SK-N-SH (cell line): ENCODE data around the gene SOAT2. TPM values are rescaled to one million over a fixed set of nuclear protein-coding genes. Genes with fewer than 3 reads are reported as not detected.

Experiments
- CTCF ChIA-PET: fragments of 300-600, 350-600 bp; formaldehyde crosslinking; extraction: SDS; loops from one replicate; lab custom pipeline; 2021; lab: Yijun Ruan, JAX
- POLR2A ChIA-PET: fragments of 350-600 bp; sonication (Branson Sonifier 250); formaldehyde crosslinking; extraction: SDS; loops from one replicate; lab custom pipeline; 2020; ENCODE audit warnings: antibody characterized with exemption, inconsistent platforms; lab: Yijun Ruan, JAX
- DNase-seq: peaks from one replicate; pipeline ENCODE4 v3.0.0; 2012
- H2AFZ ChIP-seq: fragments of 200-600 bp; sonication (generic); 2 replicates; pipeline ENCODE4 v1.8.1; 2016; ENCODE audit warnings: antibody characterized with exemption, mild to moderate bottlenecking, low read depth
- H3F3A ChIP-seq: fragments of 200-600 bp; sonication (generic); replicated peaks from 2 replicates; pipeline ENCODE3; 2016; ENCODE audit warnings: antibody characterized with exemption, mild to moderate bottlenecking; ENCODE audit not compliant: insufficient read depth
- H3K27ac ChIP-seq, 2 experiments: fragments of 200-500 bp in 1 of 2; fragments of 200-600 bp in 1 of 2; sonication (Bioruptor generic) in 1 of 2; sonication (generic), shearing (Covaris generic) in 1 of 2; 2 replicates each; pipeline versions ENCODE4 v1.5.1 to v1.6.1; 2014 to 2016; ENCODE audit warnings: low read depth in 2 of 2, inconsistent platforms in 1 of 2, low read length in 1 of 2, mild to moderate bottlenecking in 1 of 2, mixed read lengths in 1 of 2
- H3K27me3 ChIP-seq: fragments of 200-600 bp; sonication (generic), shearing (Covaris generic); 2 replicates; pipeline ENCODE4 v1.6.1; 2016; ENCODE audit warnings: mixed run types; ENCODE audit not compliant: insufficient read depth
- H3K36me3 ChIP-seq, 2 experiments: fragments of 200-500 bp in 1 of 2; fragments of 200-600 bp in 1 of 2; sonication (Bioruptor generic) in 1 of 2; sonication (generic) in 1 of 2; replicated peaks in 1 of 2; 2 replicates each; pipeline versions ENCODE3 to v1.5.1; 2014 to 2016; ENCODE audit warnings: low read length in 1 of 2, mild to moderate bottlenecking in 1 of 2; ENCODE audit not compliant: insufficient read depth in 2 of 2, control insufficient read depth in 1 of 2
- H3K4me1 ChIP-seq, 2 experiments: fragments of 200-500 bp in 1 of 2; fragments of 200-600 bp in 1 of 2; sonication (Bioruptor generic) in 1 of 2; sonication (generic), shearing (Covaris generic) in 1 of 2; 2 replicates each; pipeline versions ENCODE4 v1.5.1 to v1.6.1; 2014 to 2016; ENCODE audit warnings: low read depth in 1 of 2, low read length in 1 of 2, mixed run types in 1 of 2; ENCODE audit not compliant: insufficient read depth in 2 of 2, control insufficient read depth in 1 of 2
- H3K4me2 ChIP-seq: fragments of 200-600 bp; sonication (generic), shearing (Covaris generic); 2 replicates; pipeline ENCODE4 v1.6.1; 2017; ENCODE audit warnings: mixed run types
- H3K4me3 ChIP-seq, 2 experiments: fragments of 200-500 bp in 1 of 2; fragments of 200-600 bp in 1 of 2; sonication (Bioruptor generic) in 1 of 2; sonication (generic), shearing (Covaris generic) in 1 of 2; 2 replicates each; pipeline versions ENCODE4 v1.5.1 to v1.8.1; 2014 to 2016; ENCODE audit warnings: low read depth in 2 of 2, inconsistent platforms in 1 of 2, low read length in 1 of 2, mild to moderate bottlenecking in 1 of 2, mixed read lengths in 1 of 2, moderate library complexity in 1 of 2
- H3K79me2 ChIP-seq: fragments of 200-600 bp; sonication (generic); 2 replicates; pipeline ENCODE4 v1.8.1; 2017; ENCODE audit warnings: mild to moderate bottlenecking; ENCODE audit not compliant: insufficient read depth
- H3K9ac ChIP-seq: fragments of 200-600 bp; sonication (generic); 2 replicates; pipeline ENCODE4 v1.6.1; 2017; ENCODE audit warnings: mixed run types
- H3K9me2 ChIP-seq: fragments of 200-600 bp; sonication (generic); 2 replicates; pipeline ENCODE4 v1.6.1; 2017; ENCODE audit warnings: mixed run types
- H3K9me3 ChIP-seq: fragments of 200-600 bp; sonication (generic); 2 replicates; pipeline ENCODE4 v1.6.1; 2017; ENCODE audit warnings: mixed run types, mild to moderate bottlenecking, moderate library complexity
- H4K20me1 ChIP-seq: fragments of 200-600 bp; sonication (generic); 2 replicates; pipeline ENCODE4 v1.6.1; 2017; ENCODE audit warnings: mild to moderate bottlenecking, mixed run types; ENCODE audit not compliant: insufficient read depth
- EP300 ChIP-seq, 2 experiments: IDR thresholded peaks; 2 replicates each; pipeline versions ENCODE4 v1.4.0 to v1.6.1; 2012; ENCODE audit warnings: borderline replicate concordance in 1 of 2, low read depth in 1 of 2, low read length in 1 of 2
- FOXM1 ChIP-seq: IDR thresholded peaks from 2 replicates; pipeline ENCODE4 v1.4.0; 2012; ENCODE audit warnings: low read depth, mild to moderate bottlenecking
- JUND ChIP-seq: IDR thresholded peaks from 2 replicates; pipeline ENCODE4 v1.4.0; 2012
- RAD21 ChIP-seq: IDR thresholded peaks from 2 replicates; pipeline ENCODE4 v1.6.1; 2012; ENCODE audit warnings: mild to moderate bottlenecking, low read length
- RCOR1 ChIP-seq: fragments of 150-350 bp; IDR thresholded peaks from 2 replicates; pipeline ENCODE4 v1.6.1; 2017; ENCODE audit warnings: antibody characterized with exemption, low read length
- RFX5 ChIP-seq: IDR thresholded peaks from 2 replicates; pipeline ENCODE4 v1.6.1; 2012; ENCODE audit warnings: mild to moderate bottlenecking, improper control_type of control experiment, low read length
- RXRA ChIP-seq: IDR thresholded peaks from 2 replicates; pipeline ENCODE4 v1.4.0; 2012; ENCODE audit warnings: low read depth, mild to moderate bottlenecking, borderline replicate concordance
- WGBS: methylation state at CpG from one replicate; pipeline ENCODE4 v1.1.6; 2017; ENCODE audit warnings: low lambda C conversion rate; 5-methylcytosine and 5-hydroxymethylcytosine counted together
- polyA plus RNA-seq, 3 experiments: library from polyadenylated mRNA; depleted of rRNA; stranded (reverse); fragments of >200 nt; gene quantifications; 2 replicates each; pipeline ENCODE4 v1.2.3, GENCODE V29; 2012
- TF ChIP-seq, protein P1 (sequence below): IDR thresholded peaks from 2 replicates; pipeline ENCODE4 v1.6.1; 2012; ENCODE audit warnings: mild to moderate bottlenecking, low read depth, low read length, moderate library complexity
- TF ChIP-seq, protein P2 (sequence below): fragments of 150-350 bp; IDR thresholded peaks from 2 replicates; pipeline ENCODE4 v1.6.1; 2017; ENCODE audit warnings: antibody characterized with exemption, low read length, low read depth, borderline replicate concordance
- TF ChIP-seq, protein P3 (sequence below): IDR thresholded peaks from 2 replicates; pipeline ENCODE4 v1.4.0; 2012; ENCODE audit warnings: low read depth, borderline replicate concordance
- TF ChIP-seq, protein P4 (sequence below): IDR thresholded peaks from 2 replicates; pipeline ENCODE4; 2012

The SOAT2 gene
- polyA plus RNA-seq, 1 of the 3 experiments (the other 2 are of a cell fraction) = 0.18 TPM

DNA sequence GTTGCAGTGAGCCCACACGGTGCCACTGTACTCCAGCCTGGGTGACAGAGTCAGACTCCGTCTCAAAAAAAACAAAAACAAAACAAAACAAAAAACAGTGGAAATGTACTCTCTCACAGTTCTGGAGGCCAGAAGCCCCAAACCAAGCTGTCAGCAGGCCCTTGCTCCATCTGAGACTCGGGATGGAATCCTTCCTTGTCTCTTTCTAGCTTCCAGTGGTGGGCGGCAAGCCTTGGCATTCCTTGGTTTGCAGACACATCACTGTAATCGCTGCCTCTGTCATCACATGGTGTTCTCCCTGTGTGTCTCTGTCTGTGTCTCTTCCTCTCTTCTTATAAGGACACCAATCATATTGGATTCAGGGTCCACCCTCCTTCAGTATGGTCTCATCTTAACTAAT, 47.0 kb upstream of the SOAT2 start:
- peaks cover 23% of the 10 kb centered on the region for H3F3A ChIP-seq
- peaks cover 6% of the 10 kb centered on the region; the same call in 1 of the 2 replicates for H3K79me2 ChIP-seq
- H3K4me3 ChIP-seq = no peak overlapping the region
- no peak overlapping the region for H2AFZ ChIP-seq
- TF ChIP-seq, protein P1, sequence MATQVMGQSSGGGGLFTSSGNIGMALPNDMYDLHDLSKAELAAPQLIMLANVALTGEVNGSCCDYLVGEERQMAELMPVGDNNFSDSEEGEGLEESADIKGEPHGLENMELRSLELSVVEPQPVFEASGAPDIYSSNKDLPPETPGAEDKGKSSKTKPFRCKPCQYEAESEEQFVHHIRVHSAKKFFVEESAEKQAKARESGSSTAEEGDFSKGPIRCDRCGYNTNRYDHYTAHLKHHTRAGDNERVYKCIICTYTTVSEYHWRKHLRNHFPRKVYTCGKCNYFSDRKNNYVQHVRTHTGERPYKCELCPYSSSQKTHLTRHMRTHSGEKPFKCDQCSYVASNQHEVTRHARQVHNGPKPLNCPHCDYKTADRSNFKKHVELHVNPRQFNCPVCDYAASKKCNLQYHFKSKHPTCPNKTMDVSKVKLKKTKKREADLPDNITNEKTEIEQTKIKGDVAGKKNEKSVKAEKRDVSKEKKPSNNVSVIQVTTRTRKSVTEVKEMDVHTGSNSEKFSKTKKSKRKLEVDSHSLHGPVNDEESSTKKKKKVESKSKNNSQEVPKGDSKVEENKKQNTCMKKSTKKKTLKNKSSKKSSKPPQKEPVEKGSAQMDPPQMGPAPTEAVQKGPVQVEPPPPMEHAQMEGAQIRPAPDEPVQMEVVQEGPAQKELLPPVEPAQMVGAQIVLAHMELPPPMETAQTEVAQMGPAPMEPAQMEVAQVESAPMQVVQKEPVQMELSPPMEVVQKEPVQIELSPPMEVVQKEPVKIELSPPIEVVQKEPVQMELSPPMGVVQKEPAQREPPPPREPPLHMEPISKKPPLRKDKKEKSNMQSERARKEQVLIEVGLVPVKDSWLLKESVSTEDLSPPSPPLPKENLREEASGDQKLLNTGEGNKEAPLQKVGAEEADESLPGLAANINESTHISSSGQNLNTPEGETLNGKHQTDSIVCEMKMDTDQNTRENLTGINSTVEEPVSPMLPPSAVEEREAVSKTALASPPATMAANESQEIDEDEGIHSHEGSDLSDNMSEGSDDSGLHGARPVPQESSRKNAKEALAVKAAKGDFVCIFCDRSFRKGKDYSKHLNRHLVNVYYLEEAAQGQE = no peak
- TF ChIP-seq JUND (no peak), RCOR1 (no peak), EP300 (IDR thresholded peaks at IDR 0.05; ENCODE audit: borderline replicate concordance in 1 of 2, low read depth in 1 of 2, low read length in 1 of 2) (no peak)
- no peaks in the 10 kb centered on the region for H3K9me2 ChIP-seq
- H3K9ac ChIP-seq = no peak overlapping the region
- H3K9me3 ChIP-seq = no peaks in the 10 kb centered on the region
- H3K27me3 ChIP-seq = no peaks in the 10 kb centered on the region
- H4K20me1 ChIP-seq = no peaks in the 10 kb centered on the region
- CTCF ChIA-PET = interaction anchor here (0.9 to 14.5 kb wide), 6 partner anchors 8 to 104 kb away, joined by 4 to 385 read pairs (median 14); partner anchors contain the start of genes IGFBP6, SOAT2 and SPRYD3
- H3K36me3 ChIP-seq = peaks cover 25 to 31% of the 10 kb centered on the region in 2 experiments
- no peak overlapping the region for H3K4me2 ChIP-seq
- H3K27ac ChIP-seq = no peak overlapping the region
- peaks cover 15 to 35% of the 10 kb centered on the region in 2 experiments; a peak in 3 of 4 replicates for H3K4me1 ChIP-seq
- 90% methylated on average over 5 of the region's 5 CpGs for WGBS
- POLR2A ChIA-PET = no interaction called here
- DNase-seq = no peak

DNA sequence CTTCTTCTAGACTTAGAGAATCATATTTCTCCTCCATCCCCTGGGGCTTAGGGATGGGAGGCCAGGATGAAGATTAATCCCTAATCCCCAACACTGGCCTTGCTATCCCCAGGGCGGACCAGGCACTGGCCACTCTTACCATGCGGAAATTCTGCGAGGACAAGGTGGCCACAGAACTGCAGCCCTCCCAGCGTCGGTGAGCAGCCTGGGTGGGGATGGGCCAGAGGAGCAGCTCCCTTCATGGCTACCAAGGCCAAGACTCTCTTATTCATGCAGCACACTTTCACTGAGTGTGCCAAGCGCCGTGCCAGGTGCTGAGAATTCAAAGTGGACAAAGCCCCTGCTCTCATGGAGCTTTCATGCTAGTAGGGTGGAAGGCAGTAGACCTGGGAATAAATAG, 46.4 kb upstream of the SOAT2 start:
- H3K4me3 ChIP-seq = no peak overlapping the region
- 93% methylated on average over 7 of the region's 7 CpGs for WGBS
- TF ChIP-seq, protein P2, sequence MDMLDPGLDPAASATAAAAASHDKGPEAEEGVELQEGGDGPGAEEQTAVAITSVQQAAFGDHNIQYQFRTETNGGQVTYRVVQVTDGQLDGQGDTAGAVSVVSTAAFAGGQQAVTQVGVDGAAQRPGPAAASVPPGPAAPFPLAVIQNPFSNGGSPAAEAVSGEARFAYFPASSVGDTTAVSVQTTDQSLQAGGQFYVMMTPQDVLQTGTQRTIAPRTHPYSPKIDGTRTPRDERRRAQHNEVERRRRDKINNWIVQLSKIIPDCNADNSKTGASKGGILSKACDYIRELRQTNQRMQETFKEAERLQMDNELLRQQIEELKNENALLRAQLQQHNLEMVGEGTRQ = no peak
- TF ChIP-seq RAD21 (no peak), FOXM1 (no peak), RFX5 (no peak), EP300 (IDR thresholded peaks at IDR 0.05; ENCODE audit: borderline replicate concordance in 1 of 2, low read depth in 1 of 2, low read length in 1 of 2) (no peak), RXRA (no peak)
- TF ChIP-seq, protein P3, sequence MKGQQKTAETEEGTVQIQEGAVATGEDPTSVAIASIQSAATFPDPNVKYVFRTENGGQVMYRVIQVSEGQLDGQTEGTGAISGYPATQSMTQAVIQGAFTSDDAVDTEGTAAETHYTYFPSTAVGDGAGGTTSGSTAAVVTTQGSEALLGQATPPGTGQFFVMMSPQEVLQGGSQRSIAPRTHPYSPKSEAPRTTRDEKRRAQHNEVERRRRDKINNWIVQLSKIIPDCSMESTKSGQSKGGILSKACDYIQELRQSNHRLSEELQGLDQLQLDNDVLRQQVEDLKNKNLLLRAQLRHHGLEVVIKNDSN = no peak
- TF ChIP-seq, protein P1 = no peak
- TF ChIP-seq, protein P4, sequence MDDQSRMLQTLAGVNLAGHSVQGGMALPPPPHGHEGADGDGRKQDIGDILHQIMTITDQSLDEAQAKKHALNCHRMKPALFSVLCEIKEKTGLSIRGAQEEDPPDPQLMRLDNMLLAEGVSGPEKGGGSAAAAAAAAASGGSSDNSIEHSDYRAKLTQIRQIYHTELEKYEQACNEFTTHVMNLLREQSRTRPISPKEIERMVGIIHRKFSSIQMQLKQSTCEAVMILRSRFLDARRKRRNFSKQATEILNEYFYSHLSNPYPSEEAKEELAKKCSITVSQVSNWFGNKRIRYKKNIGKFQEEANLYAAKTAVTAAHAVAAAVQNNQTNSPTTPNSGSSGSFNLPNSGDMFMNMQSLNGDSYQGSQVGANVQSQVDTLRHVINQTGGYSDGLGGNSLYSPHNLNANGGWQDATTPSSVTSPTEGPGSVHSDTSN = no peak
- peaks cover 10 to 35% of the 10 kb centered on the region in 2 experiments; a peak in 3 of 4 replicates for H3K4me1 ChIP-seq
- H4K20me1 ChIP-seq = no peaks in the 10 kb centered on the region
- CTCF ChIA-PET = interaction anchor here (0.9 to 14.5 kb wide), 5 partner anchors 7 to 44 kb away, joined by 4 to 385 read pairs (median 13); partner anchors contain the start of genes IGFBP6, SOAT2 and SPRYD3
- H3K4me2 ChIP-seq = no peak overlapping the region
- H3K27me3 ChIP-seq = no peaks in the 10 kb centered on the region
- no peaks in the 10 kb centered on the region for H3K9me2 ChIP-seq
- H3K9me3 ChIP-seq = no peaks in the 10 kb centered on the region
- H3K9ac ChIP-seq = no peak overlapping the region
- H3K27ac ChIP-seq = no peak overlapping the region
- POLR2A ChIA-PET = interaction anchor here (1.5 kb wide), 1 partner anchor 12 kb away, joined by 3 read pairs; no protein-coding TSS in a partner anchor
- peaks cover 23% of the 10 kb centered on the region for H3F3A ChIP-seq
- no peak for DNase-seq
- H2AFZ ChIP-seq = no peak overlapping the region
- no peaks in the 10 kb centered on the region for H3K79me2 ChIP-seq
- H3K36me3 ChIP-seq = peaks cover 28 to 35% of the 10 kb centered on the region in 2 experiments
